Aorta (tissue), 5 donors: ENCODE results near the gene CIBAR2. TPM values are rescaled to one million over a fixed set of nuclear protein-coding genes. Genes with fewer than 3 reads are reported as not detected.

Source experiments
- ATAC-seq: fragments of 200-7000 bp; cut with Tn5 transposase; one replicate; pipeline ENCODE4 v1.9.1; 2022; ENCODE audit warnings: moderate library complexity; ENCODE audit not compliant: low FRiP score
- DNase-seq, 2 donors: peaks; one replicate each; pipeline ENCODE4 v3.0.0-alpha.2; 2020
- H3K27ac ChIP-seq, 2 donors: one replicate each; pipeline ENCODE4 v1.5.1; 2013; ENCODE audit warnings: low read length in 2 of 2, mild to moderate bottlenecking in 2 of 2, moderate library complexity in 2 of 2, control low read depth in 1 of 2, inconsistent platforms in 1 of 2, low read depth in 1 of 2
- H3K27me3 ChIP-seq, 2 donors: one replicate each; pipeline ENCODE4 v1.6.1; 2013; ENCODE audit warnings: control low read depth in 1 of 2, low read length in 1 of 2, mild to moderate bottlenecking in 1 of 2, moderate library complexity in 1 of 2; ENCODE audit not compliant: insufficient read depth in 2 of 2, control insufficient read depth in 1 of 2
- H3K36me3 ChIP-seq, 2 donors: one replicate each; pipeline ENCODE4 v1.6.1; 2013; ENCODE audit warnings: control low read depth in 1 of 2, low read length in 1 of 2, mild to moderate bottlenecking in 1 of 2; ENCODE audit not compliant: insufficient read depth in 2 of 2, control insufficient read depth in 1 of 2
- H3K4me1 ChIP-seq, 2 donors: one replicate each; pipeline ENCODE4 v1.6.1; 2013; ENCODE audit warnings: low read length in 2 of 2, control low read depth in 1 of 2, mild to moderate bottlenecking in 1 of 2, moderate library complexity in 1 of 2; ENCODE audit not compliant: insufficient read depth in 2 of 2, control insufficient read depth in 1 of 2
- H3K4me3 ChIP-seq, 2 donors: one replicate each; pipeline ENCODE4 v1.5.1; 2013; ENCODE audit warnings: low read length in 2 of 2, control low read depth in 1 of 2, mild to moderate bottlenecking in 1 of 2
- H3K9me3 ChIP-seq: one replicate; pipeline ENCODE4 v1.6.1; 2013; ENCODE audit warnings: mild to moderate bottlenecking, low read length; ENCODE audit not compliant: control insufficient read depth
- WGBS, 2 donors: extraction: QIAGEN DNeasy Blood & Tissue Kit; methylation state at CpG; one replicate each; pipeline ENCODE4 v1.1.7; 2013; 5-methylcytosine and 5-hydroxymethylcytosine counted together
- intact Hi-C, 2 donors: fragments of 100-400 bp; cut with DNase I; formaldehyde crosslinking; loops; one replicate each; pipeline versions ENCODE4 v1.14.2 to v1.15.0; 2022
- polyA plus RNA-seq, 2 donors: library from polyadenylated mRNA; stranded (reverse); fragments of 200-250 nt; gene quantifications; one replicate each; pipeline ENCODE4 v1.2.3, GENCODE V29; 2013
- total RNA-seq, 2 donors: library from RNA; stranded (reverse); fragmentation: NEBNext Ultra II Directional; extraction: Animal tissue kit (Norgen Biotek cat#: 25700); gene quantifications; one replicate each; pipeline ENCODE4 v1.2.1, GENCODE V29; 2021
- donor health status: healthy with polysubstance abuse.
- donor health status: Bipolar disorder and iron deficiency.
- donor health status: DM: no; HTN: no; CAD: no.
- donor health status: DM: no; HTN: no; CAD: no.
- donor health status: DM: yes; HTN: yes; CAD: no.

The CIBAR2 gene
- total and polyA plus RNA-seq, 4 donors = 0.57 TPM; not detected in 3

DNA sequence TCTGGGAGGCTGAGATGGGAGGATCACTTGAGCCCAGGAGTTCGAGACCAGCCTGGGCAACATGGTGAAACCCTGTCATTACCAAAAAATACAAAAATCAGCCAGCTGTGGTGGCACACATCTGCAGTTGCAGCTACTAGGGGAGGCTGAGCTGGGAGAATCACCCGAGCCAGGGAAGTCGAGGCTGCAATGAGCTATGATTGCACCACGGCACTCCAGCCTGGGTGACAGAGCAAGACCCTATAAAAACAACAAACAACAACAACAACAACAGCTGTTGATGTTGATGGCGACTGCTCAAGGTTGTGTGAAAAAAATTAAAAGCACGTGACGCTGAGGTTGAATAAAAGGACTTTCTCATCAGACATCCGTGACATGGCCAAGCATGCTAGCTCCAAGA, 40.8 kb upstream of the CIBAR2 start:
- intact Hi-C loops = no loop called here
- H3K4me1 ChIP-seq = peaks cover 0 to 2% of the 10 kb centered on the region in 2 donors
- 65 to 69% methylated on average over 8 of the region's 8 CpGs for WGBS, 2 donors
- H3K36me3 ChIP-seq = no peaks in the 10 kb centered on the region
- ATAC-seq (no peak), DNase-seq (no peak)
- H3K27ac ChIP-seq = no peak overlapping the region
- no peaks in the 10 kb centered on the region for H3K27me3 ChIP-seq
- no peaks in the 10 kb centered on the region for H3K9me3 ChIP-seq
- H3K4me3 ChIP-seq = no peak overlapping the region

GRCh38 chr16:85152414-85153030, 40.2 kb upstream of the CIBAR2 start:
- intact Hi-C loops = no loop called here
- ATAC-seq = no peak
- H3K36me3 ChIP-seq = no peaks in the 10 kb centered on the region
- no peak overlapping the region for H3K4me3 ChIP-seq
- H3K27ac ChIP-seq = peak overlapping the region in 1 of 2 donors; percentile 36
- H3K4me1 ChIP-seq = peaks cover 0 to 2% of the 10 kb centered on the region in 2 donors
- no peaks in the 10 kb centered on the region for H3K27me3 ChIP-seq
- no peaks in the 10 kb centered on the region for H3K9me3 ChIP-seq
- WGBS, 2 donors = 62 to 68% methylated on average over 14 of the region's 14 CpGs
- no peak for DNase-seq

DNA sequence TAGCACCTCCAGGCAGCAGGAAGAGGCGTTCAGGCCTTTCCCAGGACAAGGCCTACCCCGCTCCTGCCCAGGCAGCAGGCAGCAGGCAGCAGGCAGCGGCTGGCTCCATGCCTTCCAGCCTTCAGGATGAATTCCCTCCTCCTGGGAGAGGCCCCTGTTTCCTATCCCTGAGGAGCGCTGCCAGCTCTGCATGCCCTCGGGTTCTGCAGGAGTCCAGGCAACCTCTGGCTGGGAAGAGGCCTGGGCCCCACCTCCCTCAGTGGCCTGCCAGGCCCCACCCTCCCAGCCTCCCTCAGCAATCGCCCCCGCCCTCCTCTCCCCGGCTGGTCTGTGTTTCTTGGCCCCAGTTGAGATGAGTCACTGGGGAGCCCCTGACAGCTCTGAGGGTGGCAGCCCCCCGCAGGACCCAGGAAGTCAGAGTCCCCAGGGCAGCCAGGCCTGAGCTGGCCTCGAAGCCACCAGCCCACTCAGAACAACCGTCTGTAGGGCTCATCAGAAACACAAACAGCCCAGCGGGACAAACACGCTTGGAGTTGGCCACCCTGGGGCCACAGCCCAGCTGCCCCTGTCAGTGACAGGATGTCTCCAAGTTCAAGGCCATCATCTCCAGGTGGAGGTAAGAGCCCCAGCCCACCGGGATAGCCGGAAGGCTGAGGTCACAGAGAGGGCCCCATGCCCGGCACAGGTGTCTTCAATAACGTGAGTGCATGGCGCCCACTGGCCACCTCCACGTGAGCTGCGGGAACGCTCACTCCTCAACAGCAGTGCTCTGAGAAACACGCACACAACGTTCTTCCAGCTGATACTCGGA, 39.5 kb upstream of the CIBAR2 start:
- Histone ChIP-seq H3K27me3 (no peaks in the 10 kb centered on the region), H3K4me3 (no peak overlapping the region), H3K27ac (peak overlapping the region in 1 of 2 donors; percentile 78), H3K9me3 (no peaks in the 10 kb centered on the region), H3K4me1 (peaks cover 0 to 2% of the 10 kb centered on the region in 2 donors), H3K36me3 (no peaks in the 10 kb centered on the region)
- intact Hi-C loops = no loop called here
- DNase-seq (peak; percentile 93 to 94), ATAC-seq (peak; percentile 88)
- 19 to 24% methylated on average over 24 of the region's 24 CpGs for WGBS, 2 donors

DNA sequence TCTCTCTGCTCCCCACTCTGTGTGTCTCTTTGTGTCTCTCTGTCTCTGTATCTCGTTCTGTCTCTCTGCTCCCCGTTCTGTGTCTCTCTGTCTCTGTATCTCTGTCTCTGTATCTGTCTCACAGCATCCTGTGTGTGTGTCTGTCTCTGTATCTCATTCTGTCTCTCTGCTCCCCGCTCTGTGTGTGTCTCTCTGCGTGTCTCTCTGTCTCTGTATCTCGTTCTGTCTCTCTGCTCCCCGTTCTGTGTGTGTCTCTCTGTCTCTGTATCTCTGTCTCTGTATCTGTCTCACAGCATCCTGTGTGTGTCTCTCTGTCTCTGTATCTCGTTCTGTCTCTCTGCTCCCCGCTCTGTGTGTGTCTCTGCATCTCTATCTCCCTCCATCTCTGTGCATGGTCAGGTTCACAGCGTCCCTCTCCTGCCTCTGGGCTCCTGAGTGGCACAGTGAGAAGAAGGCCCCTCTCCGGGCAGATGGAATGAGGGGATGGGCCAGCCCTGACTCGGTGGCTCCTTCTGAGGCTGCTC, 38.9 kb upstream of the CIBAR2 start:
- peak overlapping the region in 1 of 2 donors; percentile 78 for H3K27ac ChIP-seq
- DNase-seq (no peak), ATAC-seq (no peak)
- no peaks in the 10 kb centered on the region for H3K9me3 ChIP-seq
- 62 to 69% methylated on average over 9 to 11 of the region's 11 CpGs for WGBS, 2 donors
- H3K4me3 ChIP-seq = no peak overlapping the region
- H3K27me3 ChIP-seq = no peaks in the 10 kb centered on the region
- intact Hi-C loops = no loop called here
- no peaks in the 10 kb centered on the region for H3K36me3 ChIP-seq
- H3K4me1 ChIP-seq = peaks cover 0 to 2% of the 10 kb centered on the region in 2 donors

DNA sequence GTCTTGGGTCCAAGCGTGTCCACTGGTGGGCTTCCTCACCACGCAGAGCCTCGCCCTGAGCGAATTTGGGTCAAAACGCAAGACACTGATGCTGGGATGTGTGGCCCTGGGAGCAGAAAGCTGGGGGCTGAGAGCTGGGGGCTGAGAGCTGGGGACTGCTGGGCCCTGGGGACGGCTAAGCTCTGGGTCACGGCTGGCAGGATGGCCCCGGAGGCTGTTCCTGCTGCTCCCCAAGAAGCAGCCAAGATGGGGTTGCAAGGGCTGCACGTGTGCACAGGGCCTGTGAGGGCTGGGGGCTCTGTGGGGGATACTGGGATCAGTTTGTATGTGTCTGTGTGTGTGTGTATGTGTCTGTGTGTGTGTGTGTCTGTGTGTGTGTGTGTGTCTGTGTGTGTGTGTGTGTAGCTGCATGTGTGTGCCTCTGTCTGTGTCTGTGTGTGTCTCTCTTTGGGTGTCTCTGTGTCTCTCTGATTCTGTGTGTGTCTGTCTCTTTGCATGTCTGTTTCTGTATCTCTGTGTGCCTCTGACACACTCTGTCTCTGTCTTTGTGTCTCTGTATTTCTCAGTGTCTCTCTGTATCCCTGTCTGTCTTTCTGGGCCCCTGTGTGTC, 38.2 kb upstream of the CIBAR2 start:
- Histone ChIP-seq H3K27me3 (no peaks in the 10 kb centered on the region), H3K9me3 (no peaks in the 10 kb centered on the region), H3K27ac (no peak overlapping the region), H3K4me1 (peaks cover 0 to 2% of the 10 kb centered on the region in 2 donors), H3K4me3 (no peak overlapping the region), H3K36me3 (no peaks in the 10 kb centered on the region)
- intact Hi-C loops = no loop called here
- 87 to 91% methylated on average over 9 of the region's 9 CpGs for WGBS, 2 donors
- no peak for ATAC-seq
- DNase-seq = no peak

DNA sequence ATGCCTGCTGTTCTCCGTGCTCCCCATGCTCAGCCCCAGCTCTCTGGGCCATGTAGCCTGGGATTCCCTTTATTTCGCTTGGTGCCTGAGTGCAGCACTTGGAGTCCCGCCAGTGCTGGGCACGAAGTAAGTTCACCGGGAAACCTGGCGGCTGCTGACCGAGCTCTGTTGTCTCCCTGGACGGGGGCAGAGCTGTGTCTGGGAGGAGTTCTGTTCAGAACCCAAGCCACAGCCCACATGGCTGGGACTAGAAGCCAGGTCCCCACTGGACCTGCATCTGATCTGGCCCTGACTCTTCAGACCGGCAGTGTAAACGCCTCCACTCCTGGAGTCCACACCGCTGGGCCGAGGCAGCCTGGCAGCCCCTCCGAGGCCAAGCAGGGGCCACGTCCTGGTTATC, 37.5 kb upstream of the CIBAR2 start:
- ATAC-seq = peak; percentile 1
- peaks cover 0 to 2% of the 10 kb centered on the region in 2 donors for H3K4me1 ChIP-seq
- H3K36me3 ChIP-seq = no peaks in the 10 kb centered on the region
- 7 to 11% methylated on average over 14 of the region's 14 CpGs for WGBS, 2 donors
- no peaks in the 10 kb centered on the region for H3K9me3 ChIP-seq
- H3K27me3 ChIP-seq = no peaks in the 10 kb centered on the region
- H3K4me3 ChIP-seq = no peak overlapping the region
- no peak overlapping the region for H3K27ac ChIP-seq
- no peak for DNase-seq
- intact Hi-C loops = no loop called here

DNA sequence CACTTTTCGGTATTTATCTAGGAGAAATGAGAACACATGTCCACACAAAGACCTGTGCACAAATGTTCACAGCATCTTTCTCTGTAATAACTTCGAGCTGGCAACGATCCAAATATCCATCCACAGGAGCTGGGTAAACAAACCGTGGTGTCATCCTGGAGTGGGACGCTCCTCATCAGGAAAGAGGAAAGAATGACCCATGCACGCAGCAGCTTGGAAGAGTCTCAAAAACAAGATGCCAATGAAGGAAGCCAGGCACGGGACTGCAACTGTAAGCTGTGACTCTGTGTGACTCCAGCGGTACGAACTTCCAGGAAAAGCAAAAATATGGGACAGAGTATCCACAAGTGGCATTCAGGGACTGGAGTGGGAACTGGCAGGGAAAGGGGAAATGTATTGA, 36.7 kb upstream of the CIBAR2 start:
- no peaks in the 10 kb centered on the region for H3K27me3 ChIP-seq
- peaks cover 0 to 2% of the 10 kb centered on the region in 2 donors for H3K4me1 ChIP-seq
- DNase-seq (no peak), ATAC-seq (no peak)
- H3K36me3 ChIP-seq = no peaks in the 10 kb centered on the region
- 15 to 16% methylated on average over 9 of the region's 9 CpGs for WGBS, 2 donors
- H3K27ac ChIP-seq = no peak overlapping the region
- no peaks in the 10 kb centered on the region for H3K9me3 ChIP-seq
- intact Hi-C loops = no loop called here
- no peak overlapping the region for H3K4me3 ChIP-seq

- peaks cover 0 to 2% of the 10 kb centered on the region in 2 donors for H3K4me1 ChIP-seq
- WGBS, 2 donors = 60 to 61% methylated on average over 27 of the region's 27 CpGs
- intact Hi-C loops = no loop called here
- H3K36me3 ChIP-seq = no peaks in the 10 kb centered on the region
- no peak overlapping the region for H3K27ac ChIP-seq
- no peak overlapping the region for H3K4me3 ChIP-seq
- H3K9me3 ChIP-seq = no peaks in the 10 kb centered on the region
- H3K27me3 ChIP-seq = no peaks in the 10 kb centered on the region
- no peak for ATAC-seq
- no peak for DNase-seq
Observed at GRCh38 chr16:85146922-85147651, 34.8 kb upstream of the CIBAR2 start.
